K562 (cell line): ENCODE results near the gene HEBP2. TPM values are rescaled to one million over a fixed set of nuclear protein-coding genes. Genes with fewer than 3 reads are reported as not detected.

Experiments
- ATAC-seq: fragments of 200-7000 bp; cut with Tn5 transposase; 3 replicates; pipeline ENCODE4 v1.9.1; 2020; ENCODE audit warnings: moderate library complexity
- BruUV-seq: library from RNA; stranded (reverse); fragments of 400-500 nt; replicated peaks from 2 replicates; lab custom pipeline; 2021; lab: Mats Ljungman, UMichigan
- CTCF ChIA-PET: fragments of 300-600 bp; formaldehyde crosslinking; extraction: SDS; loops from one replicate; lab custom pipeline; 2021; ENCODE audit warnings: low intra/inter-chr PET ratio; lab: Yijun Ruan, JAX
- POLR2A ChIA-PET: fragments of 300-600, 350-650 bp; sonication (Branson Sonifier 250); formaldehyde crosslinking; extraction: SDS; loops from one replicate; lab custom pipeline; 2021; ENCODE audit warnings: antibody characterized with exemption, inconsistent platforms; lab: Yijun Ruan, JAX
- DNase-seq, 4 experiments: peaks; one replicate each; pipeline versions ENCODE4 v3.0.0 to v3.0.0-alpha.2; 2011 to 2018; ENCODE audit warnings: low spot score in 3 of 4, mixed read lengths in 3 of 4; ENCODE audit errors: extremely low read depth in 1 of 4
- FAIRE-seq: peaks from 2 replicates; lab custom pipeline; 2011; peaks lifted over from hg19 to GRCh38; lab: Jason Lieb, UNC
- H2AFZ ChIP-seq: 2 replicates; pipeline ENCODE4 v1.6.0; 2011; ENCODE audit warnings: low read depth, low read length, control low read depth, inconsistent platforms
- H3K27ac ChIP-seq: fragments of 200-600 bp; 3 replicates; pipeline ENCODE4 v1.8.0; 2011; ENCODE audit warnings: low read depth, mild to moderate bottlenecking, control low read depth, inconsistent platforms, low read length, moderate library complexity, mixed read lengths; ENCODE audit errors: extremely low read depth
- H3K27me3 ChIP-seq, 2 experiments: fragments of 300-600 bp in 1 of 2; 2 replicates in 1 of 2; 3 replicates in 1 of 2; pipeline versions ENCODE4 v1.6.0 to v1.8.0; 2011; ENCODE audit warnings: inconsistent platforms in 2 of 2, low read length in 2 of 2, mild to moderate bottlenecking in 1 of 2, mixed read lengths in 1 of 2, moderate library complexity in 1 of 2; ENCODE audit not compliant: control insufficient read depth in 2 of 2, insufficient read depth in 2 of 2
- H3K36me3 ChIP-seq: fragments of 300-600 bp; 3 replicates; pipeline ENCODE4 v1.8.0; 2011; ENCODE audit warnings: mild to moderate bottlenecking, low read length, inconsistent platforms; ENCODE audit not compliant: control insufficient read depth, insufficient read depth
- H3K4me1 ChIP-seq, 2 experiments: fragments of 200-600 bp in 1 of 2; replicated peaks in 1 of 2; 2 replicates in 1 of 2; 3 replicates in 1 of 2; pipeline versions ENCODE4 v1.5.1 to v1.8.0; 2011; ENCODE audit warnings: inconsistent platforms in 2 of 2, low read length in 2 of 2, mild to moderate bottlenecking in 1 of 2, mixed read lengths in 1 of 2, moderate library complexity in 1 of 2; ENCODE audit not compliant: control insufficient read depth in 2 of 2, insufficient read depth in 2 of 2
- H3K4me2 ChIP-seq: 2 replicates; pipeline ENCODE4 v1.6.1; 2011; ENCODE audit warnings: low read length, control low read depth, inconsistent platforms, mixed read lengths; ENCODE audit not compliant: insufficient read depth
- H3K4me3 ChIP-seq: fragments of 200-600 bp; sonication (generic), shearing (Covaris generic); 2 replicates; pipeline ENCODE4 v1.5.1; 2016; ENCODE audit warnings: control low read depth, inconsistent platforms
- H3K79me2 ChIP-seq: fragments of 200-600 bp; 3 replicates; pipeline ENCODE4 v1.8.0; 2011; ENCODE audit warnings: low read length, inconsistent platforms; ENCODE audit not compliant: control insufficient read depth, insufficient read depth
- H3K9ac ChIP-seq, 2 experiments: 2 replicates each; pipeline versions ENCODE4 v1.6.0 to v1.6.1; 2011; ENCODE audit warnings: low read depth in 2 of 2, low read length in 2 of 2, control low read depth in 1 of 2, inconsistent platforms in 1 of 2, mild to moderate bottlenecking in 1 of 2, mixed read lengths in 1 of 2; ENCODE audit not compliant: insufficient read depth in 1 of 2
- H3K9me1 ChIP-seq: one replicate; pipeline ENCODE4 v1.6.0; 2011; ENCODE audit warnings: inconsistent platforms, mild to moderate bottlenecking, low read length, moderate library complexity; ENCODE audit not compliant: control insufficient read depth, insufficient read depth
- H3K9me3 ChIP-seq: replicated peaks from 2 replicates; pipeline ENCODE4 v1.5.1; 2011; ENCODE audit warnings: low read depth, low read length, inconsistent platforms; ENCODE audit not compliant: control insufficient read depth, insufficient read depth
- H4K20me1 ChIP-seq: replicated peaks from 2 replicates; pipeline ENCODE4 v1.6.1; 2011; ENCODE audit warnings: low read length, inconsistent platforms, mixed read lengths; ENCODE audit not compliant: control insufficient read depth, insufficient read depth
- FIP1L1 ChIP-seq: fragments of 200-400 bp; formaldehyde crosslinking; IDR thresholded peaks from 2 replicates; pipeline ENCODE4 v1.6.1; 2018; ENCODE audit warnings: mild to moderate bottlenecking, low read depth, low read length; ENCODE audit not compliant: poor library complexity, severe bottlenecking
- MCM2 ChIP-seq: fragments of 450-650 bp; IDR thresholded peaks from 2 replicates; pipeline ENCODE4 v1.6.1; 2017; ENCODE audit warnings: low read depth, mild to moderate bottlenecking
- MEIS2 ChIP-seq: fragments of 450-650 bp; IDR thresholded peaks from 2 replicates; pipeline ENCODE4 v1.6.1; 2014; ENCODE audit warnings: mild to moderate bottlenecking; ENCODE audit not compliant: partially characterized antibody
- PBX2 ChIP-seq, 2 experiments: IDR thresholded peaks in 1 of 2; conservative IDR thresholded peaks in 1 of 2; 2 replicates each; pipeline ENCODE4 v1.6.1; 2016; ENCODE audit warnings: low read depth in 2 of 2, mild to moderate bottlenecking in 1 of 2, missing compliant biosample characterization in 1 of 2, missing genetic modification characterization in 1 of 2, moderate library complexity in 1 of 2
- WGBS: fragments of 100-300 bp; shearing (Covaris generic); methylation state at CpG from one replicate; pipeline ENCODE4 v1.1.6; 2016; ENCODE audit warnings: low coverage, mixed read lengths; ENCODE audit not compliant: insufficient coverage; ENCODE audit errors: missing lambda C conversion rate; 5-methylcytosine and 5-hydroxymethylcytosine counted together
- in situ Hi-C: fragments of 300-500 bp; cut with MboI; formaldehyde crosslinking; loops from 4 replicates; pipeline ENCODE4 v1.15.0; 2018; ENCODE audit warnings: inconsistent platforms, mixed read lengths
- intact Hi-C: fragments of 100-400 bp; cut with micrococcal nuclease; formaldehyde crosslinking; loops from 2 replicates; pipeline ENCODE4 v1.14.2; 2022
- polyA plus RNA-seq, 8 experiments: library from polyadenylated mRNA; depleted of rRNA in 4 of 8; stranded (reverse) in 5 of 8; unstranded in 3 of 8; fragments of >200 nt; fragmentation: Nextera tagmentation in 2 of 8; fragmentation: Illumina TruSeq in 1 of 8; extraction: Ambion mirVana in 2 of 8; extraction: Trizol in 1 of 8; gene quantifications; 2 replicates each; pipeline versions ENCODE4 v1.2.1 to v1.2.3, GENCODE V29; 2011 to 2014; ENCODE audit warnings: inconsistent platforms in 1 of 8, missing spikeins in 1 of 8
- total RNA-seq, 7 experiments: library from RNA; depleted of rRNA in 6 of 7; stranded (reverse); fragments of >200 nt in 6 of 7; fragmentation: Illumina TruSeq in 2 of 7; extraction: Trizol in 2 of 7; gene quantifications; 2 replicates each; pipeline versions ENCODE4 v1.2.1 to v1.2.3, GENCODE V29; 2011 to 2021; ENCODE audit warnings: low replicate concordance in 1 of 7
- TF ChIP-seq, protein P1 (sequence below): fragments of 200-800 bp; sonication (Bioruptor generic); IDR thresholded peaks from 2 replicates; pipeline ENCODE4 v1.6.1; 2017; ENCODE audit warnings: missing genetic modification characterization, missing compliant biosample characterization

Gene HEBP2
- total and polyA plus RNA-seq, 9 of the 15 experiments (the other 6 are each of a cell fraction or from before 2014, with no cell fraction given): 8.5 to 63.7 (median 36.9) TPM

- H2AFZ ChIP-seq: no peak overlapping the region
- H3K9ac ChIP-seq: no peak overlapping the region
- BruUV-seq: no TSS peak
- no peaks in the 10 kb centered on the region for H4K20me1 ChIP-seq
- 73% methylated on average over 5 of the region's 5 CpGs for WGBS
- in situ Hi-C loops (no loop called here), intact Hi-C loops (loop anchor here (5.0 kb wide), 1 partner anchor 289 kb away; no protein-coding TSS in a partner anchor)
- ChIA-PET POLR2A (interaction anchor here (0.6 kb wide), 1 partner anchor 16 kb away, joined by 3 read pairs; no protein-coding TSS in a partner anchor), CTCF (no interaction called here)
- no peaks in the 10 kb centered on the region for H3K27me3 ChIP-seq
- peaks cover 10 to 23% of the 10 kb centered on the region in 2 experiments for H3K4me1 ChIP-seq
- no peak overlapping the region for H3K4me3 ChIP-seq
- FAIRE-seq (no peak), ATAC-seq (no peak), DNase-seq (no peak)
- H3K4me2 ChIP-seq: no peak overlapping the region
- no peak overlapping the region for H3K27ac ChIP-seq
- TF ChIP-seq, protein P1, sequence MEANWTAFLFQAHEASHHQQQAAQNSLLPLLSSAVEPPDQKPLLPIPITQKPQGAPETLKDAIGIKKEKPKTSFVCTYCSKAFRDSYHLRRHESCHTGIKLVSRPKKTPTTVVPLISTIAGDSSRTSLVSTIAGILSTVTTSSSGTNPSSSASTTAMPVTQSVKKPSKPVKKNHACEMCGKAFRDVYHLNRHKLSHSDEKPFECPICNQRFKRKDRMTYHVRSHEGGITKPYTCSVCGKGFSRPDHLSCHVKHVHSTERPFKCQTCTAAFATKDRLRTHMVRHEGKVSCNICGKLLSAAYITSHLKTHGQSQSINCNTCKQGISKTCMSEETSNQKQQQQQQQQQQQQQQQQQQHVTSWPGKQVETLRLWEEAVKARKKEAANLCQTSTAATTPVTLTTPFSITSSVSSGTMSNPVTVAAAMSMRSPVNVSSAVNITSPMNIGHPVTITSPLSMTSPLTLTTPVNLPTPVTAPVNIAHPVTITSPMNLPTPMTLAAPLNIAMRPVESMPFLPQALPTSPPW (CRISPR knock-in tag): no peak
- TF ChIP-seq PBX2 (CRISPR knock-in tag; IDR thresholded peaks at IDR 0.05; ENCODE audit: low read depth): no peak
- TF ChIP-seq PBX2 (tag; conservative IDR thresholded peaks at IDR 0.05; ENCODE audit: low read depth): peak; percentile 81
- TF ChIP-seq FIP1L1: no peak
- TF ChIP-seq MCM2: no peak
- peak; percentile 51 for TF ChIP-seq MEIS2
- no peaks in the 10 kb centered on the region for H3K9me1 ChIP-seq
- H3K36me3 ChIP-seq: peaks cover 52% of the 10 kb centered on the region
- no peaks in the 10 kb centered on the region for H3K9me3 ChIP-seq
- H3K79me2 ChIP-seq: peaks cover 11% of the 10 kb centered on the region; the same call in 2 of the 3 replicates
Observed at GRCh38 chr6:138405816-138406413, 1.9 kb downstream of the HEBP2 start.
